ENCODE results near the gene WDFY2.

The WDFY2 gene

DNA sequence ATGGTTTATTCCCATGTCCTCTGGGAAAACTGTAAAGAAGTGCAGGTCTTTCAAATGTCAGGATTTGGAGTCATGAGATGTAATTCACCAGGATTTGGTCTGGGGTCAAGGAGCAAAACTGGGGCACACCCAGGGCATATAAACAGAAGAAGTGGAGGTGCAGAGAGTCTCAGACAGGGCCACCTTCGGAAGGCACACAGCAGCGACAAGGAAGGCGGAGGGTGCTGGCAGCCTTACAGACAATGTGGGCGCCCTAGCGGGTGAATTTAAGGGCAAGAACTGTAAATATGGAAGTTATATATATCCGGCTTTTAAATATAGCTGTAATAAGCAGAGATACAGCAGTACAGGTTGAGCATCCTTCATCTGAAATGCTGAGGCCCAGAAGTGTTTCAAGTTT, 188.5 kb downstream of the WDFY2 start:
- DNase-seq (ENCODE audit: low spot score) = no peak
- TF ChIP-seq, protein P1, sequence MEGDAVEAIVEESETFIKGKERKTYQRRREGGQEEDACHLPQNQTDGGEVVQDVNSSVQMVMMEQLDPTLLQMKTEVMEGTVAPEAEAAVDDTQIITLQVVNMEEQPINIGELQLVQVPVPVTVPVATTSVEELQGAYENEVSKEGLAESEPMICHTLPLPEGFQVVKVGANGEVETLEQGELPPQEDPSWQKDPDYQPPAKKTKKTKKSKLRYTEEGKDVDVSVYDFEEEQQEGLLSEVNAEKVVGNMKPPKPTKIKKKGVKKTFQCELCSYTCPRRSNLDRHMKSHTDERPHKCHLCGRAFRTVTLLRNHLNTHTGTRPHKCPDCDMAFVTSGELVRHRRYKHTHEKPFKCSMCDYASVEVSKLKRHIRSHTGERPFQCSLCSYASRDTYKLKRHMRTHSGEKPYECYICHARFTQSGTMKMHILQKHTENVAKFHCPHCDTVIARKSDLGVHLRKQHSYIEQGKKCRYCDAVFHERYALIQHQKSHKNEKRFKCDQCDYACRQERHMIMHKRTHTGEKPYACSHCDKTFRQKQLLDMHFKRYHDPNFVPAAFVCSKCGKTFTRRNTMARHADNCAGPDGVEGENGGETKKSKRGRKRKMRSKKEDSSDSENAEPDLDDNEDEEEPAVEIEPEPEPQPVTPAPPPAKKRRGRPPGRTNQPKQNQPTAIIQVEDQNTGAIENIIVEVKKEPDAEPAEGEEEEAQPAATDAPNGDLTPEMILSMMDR (IDR thresholded peaks at IDR 0.05; ENCODE audit: borderline replicate concordance, control extremely low read depth, extremely low read depth, insufficient read depth, missing control alignments) = no peak
- in situ Hi-C loops (cut with MboI; ENCODE audit: low sequenced_read_pairs, unreplicated experiment) = no loop called here

DNA sequence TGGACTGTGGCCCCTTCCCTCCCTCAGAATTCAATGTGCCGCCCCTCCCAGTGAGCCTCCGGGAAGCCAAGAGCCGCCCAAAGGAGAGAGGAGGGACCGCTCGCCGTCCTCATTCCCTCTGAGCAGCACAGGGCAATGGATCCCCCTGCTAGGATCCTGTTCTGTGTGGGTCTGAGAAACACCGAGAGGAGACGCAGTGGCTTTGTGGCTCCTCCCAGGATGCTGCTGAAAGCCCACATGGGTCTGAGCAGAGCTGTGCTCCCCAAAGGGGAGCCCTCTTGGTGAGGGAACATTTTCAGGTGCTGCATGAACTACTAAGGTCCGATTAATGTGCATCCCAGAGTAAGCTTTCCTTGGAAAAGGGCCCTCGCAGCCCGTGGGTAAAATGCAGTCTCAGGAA, 189.3 kb downstream of the WDFY2 start:
- TF ChIP-seq, protein P1 (IDR thresholded peaks at IDR 0.05; ENCODE audit: borderline replicate concordance, control extremely low read depth, extremely low read depth, insufficient read depth, missing control alignments) = no peak
- DNase-seq (ENCODE audit: low spot score) = no peak
- in situ Hi-C loops (cut with MboI; ENCODE audit: low sequenced_read_pairs, unreplicated experiment) = no loop called here

DNA sequence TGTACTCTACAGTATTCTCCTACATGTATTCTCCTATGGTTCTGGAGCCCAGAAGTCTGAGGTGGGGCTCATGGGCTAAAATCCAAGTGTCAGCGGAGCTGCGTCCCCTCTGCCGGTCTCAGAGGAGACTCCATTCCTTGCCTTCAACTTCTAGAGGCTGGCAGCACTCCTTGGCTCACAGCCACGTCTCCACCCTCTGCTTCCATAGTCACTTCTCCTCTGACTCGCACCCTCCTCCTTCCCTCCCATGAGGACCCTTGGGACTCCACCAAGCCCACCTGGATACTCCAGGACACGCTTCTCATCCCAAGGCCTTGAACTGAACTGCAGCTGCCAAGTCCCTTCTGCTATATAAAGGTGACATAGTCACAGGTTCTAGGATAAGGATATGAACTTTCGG, 191.9 kb downstream of the WDFY2 start:
- DNase-seq (ENCODE audit: low spot score) = no peak
- TF ChIP-seq, protein P1 (IDR thresholded peaks at IDR 0.05; ENCODE audit: borderline replicate concordance, control extremely low read depth, extremely low read depth, insufficient read depth, missing control alignments) = no peak
- in situ Hi-C loops (cut with MboI; ENCODE audit: low sequenced_read_pairs, unreplicated experiment) = loop anchor here (25.0 kb wide), 1 partner anchor 489 kb away; no protein-coding TSS in a partner anchor

DNA sequence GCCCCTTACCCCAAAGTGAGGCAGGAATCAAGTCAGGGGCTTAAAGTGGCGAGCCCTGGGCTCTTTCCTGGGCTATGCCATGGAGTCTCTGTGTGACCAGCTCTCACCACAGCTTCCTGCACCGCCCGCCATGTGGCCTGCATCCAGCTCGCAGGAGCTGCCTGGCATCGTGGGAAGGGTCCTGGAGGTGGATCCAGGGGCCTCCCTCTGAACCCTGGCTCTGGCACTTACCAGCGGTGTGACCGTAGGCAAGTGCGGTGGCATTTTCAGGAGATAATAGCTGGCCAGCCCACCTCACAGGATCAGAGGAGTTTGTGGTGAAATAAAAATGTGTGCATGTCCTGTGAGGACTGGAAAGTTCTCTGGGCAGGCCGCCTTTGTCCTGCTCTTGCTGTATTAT, 193.7 kb downstream of the WDFY2 start:
- in situ Hi-C loops (cut with MboI; ENCODE audit: low sequenced_read_pairs, unreplicated experiment) = loop anchor here (25.0 kb wide), 1 partner anchor 491 kb away; no protein-coding TSS in a partner anchor
- DNase-seq (ENCODE audit: low spot score) = no peak
- TF ChIP-seq, protein P1 (IDR thresholded peaks at IDR 0.05; ENCODE audit: borderline replicate concordance, control extremely low read depth, extremely low read depth, insufficient read depth, missing control alignments) = no peak

DNA sequence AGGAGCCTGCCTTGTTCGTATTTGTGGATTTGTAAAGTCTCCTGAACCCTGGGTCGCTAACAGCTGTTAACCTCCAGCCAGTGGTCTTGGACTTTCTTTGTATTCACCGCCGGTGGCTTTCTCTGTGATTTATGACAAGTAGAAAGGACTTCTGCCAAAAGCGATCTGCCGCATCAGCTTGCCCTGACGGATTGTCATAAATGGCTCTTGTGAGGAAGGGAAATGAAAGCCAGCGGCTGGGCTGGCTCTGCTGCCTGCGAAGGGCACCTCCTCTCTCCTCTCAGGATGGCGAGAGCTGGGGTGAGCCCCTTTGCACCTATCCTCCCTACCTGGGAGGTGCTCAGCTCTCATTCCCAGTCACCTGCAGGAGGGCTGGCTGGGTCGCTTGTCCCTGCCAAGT, 194.1 kb downstream of the WDFY2 start:
- TF ChIP-seq, protein P1 (IDR thresholded peaks at IDR 0.05; ENCODE audit: borderline replicate concordance, control extremely low read depth, extremely low read depth, insufficient read depth, missing control alignments) = no peak
- no peak for DNase-seq (ENCODE audit: low spot score)
- in situ Hi-C loops (cut with MboI; ENCODE audit: low sequenced_read_pairs, unreplicated experiment) = loop anchor here (25.0 kb wide), 1 partner anchor 491 kb away; no protein-coding TSS in a partner anchor

DNA sequence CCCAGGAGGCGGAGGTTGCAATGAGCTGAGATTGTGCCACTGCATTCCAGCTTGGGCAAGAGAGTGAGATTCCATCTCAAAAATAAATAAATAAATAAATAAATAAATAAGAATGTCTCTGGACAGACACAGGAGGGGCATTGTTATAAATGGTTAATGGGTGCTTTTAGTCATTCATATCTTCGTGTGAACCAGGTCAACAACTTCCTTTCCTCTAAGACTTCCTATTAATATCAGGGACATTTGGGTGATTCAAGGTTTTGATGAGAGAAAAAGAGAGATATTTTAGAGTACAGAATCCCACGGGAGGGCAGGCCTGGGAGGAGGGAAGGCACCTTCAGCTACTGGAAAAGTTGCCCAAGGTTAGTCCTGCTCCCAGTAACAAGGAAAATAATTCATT, 195.8 kb downstream of the WDFY2 start:
- in situ Hi-C loops (cut with MboI; ENCODE audit: low sequenced_read_pairs, unreplicated experiment) = loop anchor here (25.0 kb wide), 1 partner anchor 493 kb away; no protein-coding TSS in a partner anchor
- no peak for DNase-seq (ENCODE audit: low spot score)
- TF ChIP-seq, protein P1 (IDR thresholded peaks at IDR 0.05; ENCODE audit: borderline replicate concordance, control extremely low read depth, extremely low read depth, insufficient read depth, missing control alignments) = no peak

All from GM13976 (cell line).